Measurements from ENCODE around the gene CD44.

- TF ChIP-seq POLR2A (IDR thresholded peaks at IDR 0.05) (no peak), CTCF (IDR thresholded peaks at IDR 0.05) (no peak), EP300 (IDR thresholded peaks at IDR 0.05; ENCODE audit: low read depth) (no peak)
Observed at GRCh38 chr11:35101223-35101622, 37.7 kb upstream of the CD44 start.
